Motor neuron (in vitro differentiated cells): ENCODE results near the gene SCAPER. TPM values are rescaled to one million over a fixed set of nuclear protein-coding genes. Genes with fewer than 3 reads are reported as not detected.
"Not testable (repeated sequence)": the region's sequence is repeated elsewhere in the genome, so short reads cannot be mapped to it uniquely, and the experiment has no call there.

Experiments
- ATAC-seq, 8 experiments: fragments of 200-7000 bp; cut with Tn5 transposase; replicated peaks in 6 of 8; 2 replicates each; pipeline ENCODE4 v1.8.0; 2021; ENCODE audit warnings: mild to moderate bottlenecking in 8 of 8, moderate library complexity in 8 of 8
- H3K27ac ChIP-seq, 2 donors: fragments of 250-450 bp; sonication (Bioruptor Pico); 2 replicates each; pipeline ENCODE4 v1.9.0; 2021; ENCODE audit warnings: antibody characterized with exemption in 2 of 2, mild to moderate bottlenecking in 2 of 2, moderate library complexity in 1 of 2
- H3K4me1 ChIP-seq, 2 donors: fragments of 250-450 bp; sonication (Bioruptor Pico); replicated peaks in 1 of 2; 2 replicates each; pipeline ENCODE4 v1.6.1; 2021; ENCODE audit warnings: antibody characterized with exemption in 2 of 2, mild to moderate bottlenecking in 2 of 2, moderate library complexity in 1 of 2
- H3K4me3 ChIP-seq, 5 donors: fragments of 250-450 bp; sonication (Bioruptor Pico); 2 replicates each; pipeline ENCODE4 v1.9.0; 2021; ENCODE audit warnings: antibody characterized with exemption in 5 of 5, mild to moderate bottlenecking in 5 of 5, moderate library complexity in 4 of 5
- WGBS, 10 experiments: fragments of 450-650 bp; shearing (Covaris generic); methylation state at CpG; one replicate each; pipeline ENCODE4 v1.0.0; 2022; 5-methylcytosine and 5-hydroxymethylcytosine counted together
- in situ Hi-C, 9 experiments: fragments of 400-800 bp; cut with MboI; loops; one replicate each; pipeline ENCODE4 v1.15.0; 2021; ENCODE audit warnings: low sequenced_read_pairs in 9 of 9, low pct_unique_long_range_greater_than_20kb in 2 of 9; ENCODE audit not compliant: unreplicated experiment in 9 of 9
- total RNA-seq, 8 experiments: library from RNA; unstranded; fragments of 300-600 nt; gene quantifications; 2 replicates each; pipeline versions ENCODE4 v1.2.3 to v1.2.4, GENCODE V29; 2022

SCAPER gene
- total RNA-seq, 8 experiments from 2014 or later = 4.7 to 32.4 (median 22.6) TPM

GRCh38 chr15:76297951-76298350 lies 607.2 kb downstream of the SCAPER start:
- in situ Hi-C loops, ATAC-seq, H3K4me3 ChIP-seq, H3K4me1 ChIP-seq, H3K27ac ChIP-seq: not testable (repeated sequence)
- WGBS, 10 experiments = 96 to 100% (median 100%) methylated on average over 1 to 4 of the region's 4 CpGs; no CpG with 5 or more reads in 4 of the 10 experiments

Other genes with a start within 250 kb of the SCAPER start
- 100 to 1,000 TPM in 4 of 8 experiments, 10 to 100 TPM in 4; 80.3 to 145 (median 110) TPM for gene RCN2, start 26.4 kb upstream of the SCAPER start, total RNA-seq
- 1 to 10 TPM in 5 of 8 experiments, under 1 TPM in 2, not detected in 1; 0.14 to 5.0 (median 1.4) TPM for gene PSTPIP1, start 89.8 kb upstream of the SCAPER start, total RNA-seq
- 100 to 1,000 TPM; 153 to 545 (median 224) TPM for gene TSPAN3, start 165.8 kb upstream of the SCAPER start, total RNA-seq